ENCODE data around the gene APBA3.

- no peak for TF ChIP-seq CTCF (conservative IDR thresholded peaks at IDR 0.05; ENCODE audit: low read depth, low read length)
- no peak for TF ChIP-seq EZH2 (IDR thresholded peaks at IDR 0.05; ENCODE audit: low read length, unreplicated experiment)
- TF ChIP-seq EZH2phosphoT487 (IDR thresholded peaks at IDR 0.05; ENCODE audit: borderline replicate concordance, low read length): no peak
These were observed 27.8 kb downstream of the APBA3 start for GRCh38 chr19:3733549-3734309.
